BJ (cell line): ENCODE data around the gene AK4. TPM values are rescaled to one million over a fixed set of nuclear protein-coding genes. Genes with fewer than 3 reads are reported as not detected.

Experiments used
- CTCF ChIA-PET: fragments of 350-600 bp; formaldehyde crosslinking; extraction: SDS; loops from one replicate; lab custom pipeline; 2021; ENCODE audit warnings: antibody characterized with exemption, inconsistent platforms; lab: Yijun Ruan, JAX
- POLR2A ChIA-PET: fragments of 300-600 bp; sonication (Branson Sonifier 250); formaldehyde crosslinking; extraction: SDS; loops from one replicate; lab custom pipeline; 2021; ENCODE audit warnings: antibody characterized with exemption; lab: Charles Lee
- DNase-seq: peaks from one replicate; pipeline ENCODE4 v3.0.0-alpha.2; 2011; ENCODE audit warnings: low read depth
- H3K27me3 ChIP-seq: 2 replicates; pipeline ENCODE4 v1.6.0; 2011; ENCODE audit warnings: low read length; ENCODE audit not compliant: control insufficient read depth, insufficient read depth
- H3K36me3 ChIP-seq: 2 replicates; pipeline ENCODE4 v1.5.1; 2011; ENCODE audit warnings: low read length; ENCODE audit not compliant: control insufficient read depth, insufficient read depth
- H3K4me3 ChIP-seq: 2 replicates; pipeline ENCODE4 v1.5.1; 2011; ENCODE audit warnings: low read depth, mild to moderate bottlenecking, control low read depth, low read length
- polyA plus RNA-seq: library from polyadenylated mRNA; depleted of rRNA; stranded (reverse); fragments of >200 nt; gene quantifications from 2 replicates; pipeline ENCODE4 v1.2.3, GENCODE V29; 2011
- TF ChIP-seq, protein P1 (sequence below): IDR thresholded peaks from 2 replicates; pipeline ENCODE4 v1.5.1; 2011; ENCODE audit warnings: low read depth, mild to moderate bottlenecking, control low read depth, inconsistent platforms, low read length, moderate library complexity; ENCODE audit not compliant: insufficient read depth

The AK4 gene
- polyA plus RNA-seq, 1 experiment, result 11.9 TPM

DNA sequence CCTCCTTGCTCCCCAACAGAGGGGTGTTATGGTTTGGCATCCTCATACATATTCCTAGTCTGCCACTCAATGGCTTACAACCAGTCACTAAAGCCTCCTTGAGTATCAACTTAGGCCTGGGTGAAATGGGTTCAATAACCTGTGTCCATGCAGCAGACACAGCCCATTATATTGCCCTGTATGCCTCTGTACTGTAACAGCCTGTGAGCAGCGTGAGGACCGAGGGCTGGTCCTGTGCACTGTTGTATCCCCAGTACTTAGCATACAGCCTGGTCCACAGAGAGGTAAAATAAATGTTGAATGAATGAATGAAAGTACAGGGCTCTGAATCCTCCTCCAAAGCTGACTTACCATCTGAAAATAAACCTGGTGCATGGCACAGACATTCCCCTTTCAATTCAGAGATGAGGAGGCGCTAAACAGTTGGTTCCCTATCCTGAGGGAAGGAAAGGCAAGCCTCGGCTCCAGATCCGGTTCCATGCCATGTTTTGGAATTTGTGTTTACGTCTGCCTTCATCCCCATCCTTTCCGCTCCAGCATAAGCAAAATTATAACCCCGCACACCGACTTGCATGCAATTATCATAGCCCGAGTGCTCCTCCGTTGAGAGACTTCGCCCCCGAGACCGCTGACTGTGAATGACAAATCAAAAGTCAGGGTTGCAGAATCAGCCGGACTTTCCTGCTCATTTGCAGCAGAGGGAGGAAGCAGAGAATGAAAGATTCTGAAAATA lies 116.4 kb downstream of the AK4 start:
- ChIA-PET POLR2A (no interaction called here), CTCF (interaction anchor here (1.6 kb wide), 1 partner anchor 423 kb away, joined by 4 read pairs; no protein-coding TSS in a partner anchor)
- no peak for DNase-seq
- Histone ChIP-seq H3K4me3 (peak overlapping the region; percentile 38), H3K27me3 (no peaks in the 10 kb centered on the region), H3K36me3 (no peaks in the 10 kb centered on the region)
- TF ChIP-seq, protein P1, sequence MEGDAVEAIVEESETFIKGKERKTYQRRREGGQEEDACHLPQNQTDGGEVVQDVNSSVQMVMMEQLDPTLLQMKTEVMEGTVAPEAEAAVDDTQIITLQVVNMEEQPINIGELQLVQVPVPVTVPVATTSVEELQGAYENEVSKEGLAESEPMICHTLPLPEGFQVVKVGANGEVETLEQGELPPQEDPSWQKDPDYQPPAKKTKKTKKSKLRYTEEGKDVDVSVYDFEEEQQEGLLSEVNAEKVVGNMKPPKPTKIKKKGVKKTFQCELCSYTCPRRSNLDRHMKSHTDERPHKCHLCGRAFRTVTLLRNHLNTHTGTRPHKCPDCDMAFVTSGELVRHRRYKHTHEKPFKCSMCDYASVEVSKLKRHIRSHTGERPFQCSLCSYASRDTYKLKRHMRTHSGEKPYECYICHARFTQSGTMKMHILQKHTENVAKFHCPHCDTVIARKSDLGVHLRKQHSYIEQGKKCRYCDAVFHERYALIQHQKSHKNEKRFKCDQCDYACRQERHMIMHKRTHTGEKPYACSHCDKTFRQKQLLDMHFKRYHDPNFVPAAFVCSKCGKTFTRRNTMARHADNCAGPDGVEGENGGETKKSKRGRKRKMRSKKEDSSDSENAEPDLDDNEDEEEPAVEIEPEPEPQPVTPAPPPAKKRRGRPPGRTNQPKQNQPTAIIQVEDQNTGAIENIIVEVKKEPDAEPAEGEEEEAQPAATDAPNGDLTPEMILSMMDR, result no peak

DNA sequence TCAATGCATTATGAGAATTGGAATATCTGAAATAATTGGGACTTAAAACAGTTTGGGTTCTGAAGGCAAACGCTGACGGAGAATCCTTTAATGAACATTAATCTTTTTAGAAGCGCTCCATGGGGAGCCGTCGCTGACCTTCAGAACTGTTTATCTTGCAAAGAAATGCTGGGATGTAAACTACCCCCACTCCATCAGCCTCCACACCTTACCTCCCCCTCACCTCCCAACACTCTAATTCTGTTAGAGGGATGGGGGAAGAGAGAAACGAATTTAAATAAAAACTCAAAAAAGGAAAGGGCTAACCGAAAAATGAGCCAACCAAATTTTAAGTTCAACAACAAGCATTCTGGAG lies 117.3 kb downstream of the AK4 start:
- TF ChIP-seq, protein P1, result no peak
- ChIA-PET POLR2A (interaction anchor here (0.7 kb wide), 1 partner anchor 993 kb away, joined by 8 read pairs; no protein-coding TSS in a partner anchor), CTCF (no interaction called here)
- H3K27me3 ChIP-seq, result no peaks in the 10 kb centered on the region
- DNase-seq, result no peak
- H3K4me3 ChIP-seq, result peak overlapping the region; percentile 46
- H3K36me3 ChIP-seq, result no peaks in the 10 kb centered on the region

DNA sequence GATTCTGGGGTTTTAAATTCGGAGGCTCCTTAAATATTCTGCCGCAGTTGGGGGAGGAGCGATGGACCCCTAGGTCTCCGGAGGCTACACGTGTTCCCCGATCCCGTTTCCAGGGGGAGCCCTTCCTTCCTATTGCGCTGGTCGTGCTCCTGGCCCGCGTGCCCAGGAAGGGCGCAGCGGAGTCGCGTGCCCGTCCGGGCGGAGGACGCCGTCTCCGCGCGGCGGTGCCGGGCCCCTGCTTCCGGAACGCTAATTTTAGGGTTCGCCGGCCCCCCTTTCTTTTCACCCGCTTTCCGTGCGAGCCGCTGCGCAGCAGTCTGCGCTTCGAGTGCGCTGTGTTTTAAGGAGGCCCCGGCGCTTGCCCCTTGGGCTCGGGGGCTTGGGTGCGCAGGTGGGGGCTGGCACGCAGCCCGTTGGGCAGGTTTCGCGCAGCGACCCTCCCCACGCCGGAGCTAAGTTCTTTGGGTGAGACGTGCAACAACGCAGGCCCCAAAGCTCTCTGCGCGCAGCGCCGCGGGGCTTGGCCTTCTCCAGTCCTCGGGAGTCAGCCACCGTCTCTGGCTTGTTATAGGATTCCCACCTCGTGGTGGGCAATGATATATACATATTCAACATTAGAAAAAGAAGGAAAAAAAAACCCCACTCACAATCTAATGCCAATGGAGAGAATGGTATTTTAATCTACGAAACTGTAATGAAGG lies 117.8 kb downstream of the AK4 start:
- Histone ChIP-seq H3K27me3 (no peaks in the 10 kb centered on the region), H3K36me3 (no peaks in the 10 kb centered on the region), H3K4me3 (peak overlapping the region; percentile 46)
- no peak for DNase-seq
- TF ChIP-seq, protein P1, result peak; percentile 53
- CTCF ChIA-PET, result interaction anchor here (0.7 to 1.4 kb wide), 3 partner anchors 12 to 26 kb away, joined by 3 to 8 read pairs (median 3); no protein-coding TSS in a partner anchor
- POLR2A ChIA-PET, result interaction anchor here (0.7 kb wide), 1 partner anchor 993 kb away, joined by 8 read pairs; no protein-coding TSS in a partner anchor

DNA sequence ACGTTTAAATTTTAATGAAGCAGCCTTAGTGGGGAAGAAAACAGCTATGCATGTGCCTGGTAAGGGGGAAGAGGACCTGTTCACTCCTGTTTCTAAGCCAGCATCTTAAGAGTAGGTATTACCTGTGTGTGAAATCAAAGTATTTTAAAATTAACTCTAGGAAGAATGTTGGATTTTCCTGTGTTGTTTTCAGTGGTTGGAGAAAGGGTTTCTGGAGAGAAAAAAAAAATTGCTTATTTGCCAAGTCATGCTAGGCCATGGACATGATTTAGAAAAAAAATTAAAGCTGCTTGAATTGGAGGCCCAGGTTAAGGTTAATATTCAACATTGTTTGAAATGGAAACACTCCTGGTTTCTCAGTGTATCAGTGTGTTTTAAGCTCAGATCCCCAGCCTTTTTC lies 118.5 kb downstream of the AK4 start:
- ChIA-PET POLR2A (no interaction called here), CTCF (interaction anchor here (0.6 to 1.4 kb wide), 4 partner anchors 8 to 25 kb away, joined by 3 to 8 read pairs (median 3); no protein-coding TSS in a partner anchor)
- TF ChIP-seq, protein P1, result no peak
- Histone ChIP-seq H3K27me3 (no peaks in the 10 kb centered on the region), H3K36me3 (no peaks in the 10 kb centered on the region), H3K4me3 (no peak overlapping the region)
- no peak for DNase-seq

DNA sequence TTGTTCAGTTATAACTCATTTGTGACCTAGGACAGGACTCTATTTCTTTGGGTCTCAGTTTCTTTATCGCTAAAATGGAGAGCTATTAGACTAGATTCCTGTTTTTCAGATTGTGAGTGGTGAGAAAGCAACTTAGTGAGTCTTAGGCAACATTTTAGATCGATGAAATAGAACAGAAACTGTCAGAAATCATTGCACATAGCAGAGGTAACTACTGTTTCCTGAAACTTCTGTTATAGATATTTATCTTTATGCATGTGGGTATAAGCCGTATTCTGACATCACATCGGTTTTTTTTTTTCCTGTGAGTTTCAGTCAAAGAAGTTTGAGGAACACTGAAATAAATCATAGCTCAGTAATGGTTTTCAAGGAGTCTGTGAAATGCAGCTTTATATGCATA lies 119.3 kb downstream of the AK4 start:
- TF ChIP-seq, protein P1, result no peak
- Histone ChIP-seq H3K4me3 (no peak overlapping the region), H3K36me3 (no peaks in the 10 kb centered on the region), H3K27me3 (no peaks in the 10 kb centered on the region)
- no peak for DNase-seq
- ChIA-PET CTCF (no interaction called here), POLR2A (no interaction called here)
